ENCODE measurements around the gene RAD51B. TPM values are rescaled to one million over a fixed set of nuclear protein-coding genes. Genes with fewer than 3 reads are reported as not detected.

The RAD51B gene
- polyA plus RNA-seq, 3 donors = 3.6 to 11.6 (median 9.4) TPM

GRCh38 chr14:68558096-68558495 is 738.5 kb downstream of the RAD51B start:
- intact Hi-C loops (cut with micrococcal nuclease) = no loop called here
- no peak for DNase-seq
- H3K9me3 Mint-ChIP-seq = peaks cover 0 to 3% (median 0%) of the 10 kb centered on the region in 7 donors
- H3K9ac ChIP-seq (ENCODE audit: insufficient read depth, low read length, poor library complexity, severe bottlenecking) = no peak overlapping the region
- no peak overlapping the region for H3K27ac ChIP-seq (ENCODE audit: low read depth in 1 of 2, low read length in 2 of 2)
- H3K79me2 ChIP-seq (ENCODE audit: insufficient read depth, low read length) = no peaks in the 10 kb centered on the region
- H3K4me1 ChIP-seq (ENCODE audit: control insufficient read depth in 1 of 2, insufficient read depth in 2 of 2, low read length in 2 of 2) = peaks cover 5 to 6% of the 10 kb centered on the region in 2 donors
- TF ChIP-seq CTCF (IDR thresholded peaks at IDR 0.05) = no peak
- H2AFZ ChIP-seq (ENCODE audit: insufficient read depth, low read depth, low read length, poor library complexity, severe bottlenecking) = no peak overlapping the region
- peaks cover 0 to 2% of the 10 kb centered on the region in 2 donors for H3K36me3 Mint-ChIP-seq
- H3K4me1 Mint-ChIP-seq = peaks cover 24% of the 10 kb centered on the region
- H3K27ac Mint-ChIP-seq = peak overlapping the region in 2 of 7 donors; percentile 23 to 31
- H3K27me3 Mint-ChIP-seq (ENCODE audit: low read depth in 3 of 3) = peaks cover 0 to 8% (median 8%) of the 10 kb centered on the region in 3 donors
- H3K36me3 ChIP-seq (replicated peaks in 1 of 2; ENCODE audit: control insufficient read depth in 1 of 2, insufficient read depth in 2 of 2, low read length in 2 of 2) = no peaks in the 10 kb centered on the region
- WGBS (ENCODE audit: insufficient coverage) = 71% methylated on average over 5 of the region's 11 CpGs
- H3K4me3 Mint-ChIP-seq = no peak overlapping the region
- H4K20me1 ChIP-seq (ENCODE audit: insufficient read depth, low read length) = no peaks in the 10 kb centered on the region
- H3K4me2 ChIP-seq (replicated peaks; ENCODE audit: extremely low read depth, low read length, poor library complexity, severe bottlenecking) = no peak overlapping the region
- no peak overlapping the region for H3K4me3 ChIP-seq (replicated peaks in 1 of 3; ENCODE audit: low read depth in 2 of 3, low read length in 3 of 3)
- no peaks in the 10 kb centered on the region for H3K9me3 ChIP-seq (replicated peaks in 1 of 2; ENCODE audit: control insufficient read depth in 1 of 2, insufficient read depth in 1 of 2, low read length in 2 of 2)
- no peaks in the 10 kb centered on the region for H3K27me3 ChIP-seq (ENCODE audit: control insufficient read depth in 2 of 2, insufficient read depth in 2 of 2, low read length in 2 of 2)

- H3K27ac ChIP-seq (ENCODE audit: low read depth in 1 of 2, low read length in 2 of 2) = no peak overlapping the region
- peaks cover 0 to 3% of the 10 kb centered on the region in 2 donors for H3K27me3 ChIP-seq (ENCODE audit: control insufficient read depth in 2 of 2, insufficient read depth in 2 of 2, low read length in 2 of 2)
- H3K9ac ChIP-seq (ENCODE audit: insufficient read depth, low read length, poor library complexity, severe bottlenecking) = no peak overlapping the region
- no peaks in the 10 kb centered on the region for H3K36me3 ChIP-seq (replicated peaks in 1 of 2; ENCODE audit: control insufficient read depth in 1 of 2, insufficient read depth in 2 of 2, low read length in 2 of 2)
- H3K4me3 ChIP-seq (replicated peaks in 1 of 3; ENCODE audit: low read depth in 2 of 3, low read length in 3 of 3) = no peak overlapping the region
- no peak for DNase-seq
- peaks cover 2 to 4% of the 10 kb centered on the region in 2 donors for H3K36me3 Mint-ChIP-seq
- no peak overlapping the region for H3K4me3 Mint-ChIP-seq
- no peaks in the 10 kb centered on the region for H4K20me1 ChIP-seq (ENCODE audit: insufficient read depth, low read length)
- no peaks in the 10 kb centered on the region for H3K9me3 ChIP-seq (replicated peaks in 1 of 2; ENCODE audit: control insufficient read depth in 1 of 2, insufficient read depth in 1 of 2, low read length in 2 of 2)
- H3K9me3 Mint-ChIP-seq = peaks cover 0 to 3% (median 0%) of the 10 kb centered on the region in 7 donors
- intact Hi-C loops (cut with micrococcal nuclease) = loop anchor here (10.0 kb wide), 2 partner anchors 55 to 295 kb away; no protein-coding TSS in a partner anchor
- H3K27ac Mint-ChIP-seq = no peak overlapping the region
- no peak overlapping the region for H2AFZ ChIP-seq (ENCODE audit: insufficient read depth, low read depth, low read length, poor library complexity, severe bottlenecking)
- peaks cover 25% of the 10 kb centered on the region for H3K4me1 Mint-ChIP-seq
- H3K27me3 Mint-ChIP-seq (ENCODE audit: low read depth in 3 of 3) = peaks cover 2 to 9% (median 5%) of the 10 kb centered on the region in 3 donors
- no peaks in the 10 kb centered on the region for H3K79me2 ChIP-seq (ENCODE audit: insufficient read depth, low read length)
- no peak overlapping the region for H3K4me2 ChIP-seq (replicated peaks; ENCODE audit: extremely low read depth, low read length, poor library complexity, severe bottlenecking)
- WGBS (ENCODE audit: insufficient coverage) = 100% methylated on average over 2 of the region's 5 CpGs
- peaks cover 13 to 16% of the 10 kb centered on the region in 2 donors for H3K4me1 ChIP-seq (ENCODE audit: control insufficient read depth in 1 of 2, insufficient read depth in 2 of 2, low read length in 2 of 2)
- no peak for TF ChIP-seq CTCF (IDR thresholded peaks at IDR 0.05)
Measured at GRCh38 chr14:68559949-68560348, 740.4 kb downstream of the RAD51B start.
